ENCODE measurements around the gene SETBP1.

SETBP1 gene

GRCh38 chr18:44790860-44791259 is 110.2 kb downstream of the SETBP1 start:
- Histone ChIP-seq H3K4me1 (peaks cover 0 to 19% (median 8%) of the 10 kb centered on the region in 10 experiments; a peak in 13 of 20 replicates), H3K4me2 (no peak overlapping the region)

GRCh38 chr18:44791520-44791919 is 110.8 kb downstream of the SETBP1 start:
- H3K27ac ChIP-seq, result no peak overlapping the region
- peaks cover 0 to 14% (median 0%) of the 10 kb centered on the region in 11 experiments; a peak in 2 of 22 replicates for H3K27me3 ChIP-seq
- H3K4me3 ChIP-seq, result no peak overlapping the region
- no peak overlapping the region for H3K9ac ChIP-seq
- TF ChIP-seq Cebpa-rat (IDR thresholded peaks at IDR 0.05), result no peak
- no peak overlapping the region for H3K4me2 ChIP-seq
- no peaks in the 10 kb centered on the region; a peak in 1 of 22 replicates for H3K36me3 ChIP-seq
- H3K9me3 ChIP-seq (replicated peaks in 1 of 11), result no peaks in the 10 kb centered on the region
- peaks cover 0 to 19% (median 8%) of the 10 kb centered on the region in 10 experiments; a peak in 13 of 20 replicates for H3K4me1 ChIP-seq
- H4K20me1 ChIP-seq, result peaks cover 0 to 8% (median 0%) of the 10 kb centered on the region in 11 experiments; a peak in 2 of 22 replicates

More at GRCh38 chr18:44790860-44791259, 110.2 kb downstream of the SETBP1 start:
- peaks cover 0 to 8% (median 0%) of the 10 kb centered on the region in 11 experiments; a peak in 2 of 22 replicates for H4K20me1 ChIP-seq
- TF ChIP-seq Cebpa-rat (IDR thresholded peaks at IDR 0.05), result no peak
- no peaks in the 10 kb centered on the region for H3K9me3 ChIP-seq (replicated peaks in 1 of 11)
- no peak overlapping the region for H3K4me3 ChIP-seq
- H3K36me3 ChIP-seq, result no peaks in the 10 kb centered on the region; a peak in 1 of 22 replicates
- H3K9ac ChIP-seq, result no peak overlapping the region
- H3K27me3 ChIP-seq, result peaks cover 0 to 9% (median 0%) of the 10 kb centered on the region in 11 experiments; a peak in 2 of 22 replicates
- no peak overlapping the region for H3K27ac ChIP-seq

DNA sequence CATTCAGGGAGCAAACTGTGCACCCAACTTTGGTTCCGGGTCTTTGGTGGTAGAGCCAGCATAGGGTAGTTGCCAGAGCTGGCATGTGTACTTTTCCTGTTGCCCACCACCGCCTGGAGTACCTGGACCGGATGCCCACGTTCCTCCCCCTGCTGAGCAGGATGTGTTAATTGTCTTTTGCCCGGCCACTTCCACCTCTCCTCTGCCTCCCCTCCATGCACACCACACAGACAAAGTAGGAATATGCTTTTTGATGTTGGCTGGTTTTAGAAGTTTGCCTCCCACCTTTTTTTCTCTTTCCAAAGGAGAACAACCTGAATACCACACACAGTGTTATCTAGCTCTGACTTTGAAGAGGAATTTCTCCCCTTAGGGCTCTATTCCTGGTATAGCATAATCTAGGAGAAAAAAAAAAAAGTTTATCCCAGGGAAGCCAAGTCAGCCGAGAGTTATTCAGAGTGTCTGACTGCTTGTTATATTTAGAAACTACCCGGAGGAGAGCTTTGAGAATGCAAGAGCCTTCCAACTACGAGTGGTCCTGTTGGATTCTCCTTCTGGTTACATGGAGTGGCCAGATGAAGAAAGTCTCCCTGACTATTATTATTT is 111.9 kb downstream of the SETBP1 start:
- Histone ChIP-seq H3K4me3 (no peak overlapping the region), H4K20me1 (peaks cover 0 to 8% (median 0%) of the 10 kb centered on the region in 11 experiments; a peak in 1 of 22 replicates), H3K36me3 (no peaks in the 10 kb centered on the region; a peak in 1 of 22 replicates), H3K4me1 (peaks cover 0 to 21% (median 9%) of the 10 kb centered on the region in 10 experiments; a peak in 13 of 20 replicates), H3K9me3 (replicated peaks in 1 of 11) (no peaks in the 10 kb centered on the region), H3K27ac (no peak overlapping the region), H3K9ac (no peak overlapping the region), H3K4me2 (peak overlapping the region in 6 of 11 experiments; percentile 7 to 35 (median 24); a peak in 5 of 22 replicates), H3K27me3 (peaks cover 0 to 14% (median 0%) of the 10 kb centered on the region in 11 experiments; a peak in 3 of 22 replicates)
- no peak for TF ChIP-seq Cebpa-rat (IDR thresholded peaks at IDR 0.05)

GRCh38 chr18:44793194-44793593 is 112.5 kb downstream of the SETBP1 start:
- Histone ChIP-seq H3K27ac (no peak overlapping the region), H3K27me3 (peaks cover 0 to 14% (median 0%) of the 10 kb centered on the region in 11 experiments; a peak in 3 of 22 replicates), H3K9me3 (replicated peaks in 1 of 11) (no peaks in the 10 kb centered on the region), H3K4me1 (peaks cover 5 to 27% (median 15%) of the 10 kb centered on the region in 10 experiments), H3K36me3 (no peaks in the 10 kb centered on the region; a peak in 1 of 22 replicates), H4K20me1 (peaks cover 0 to 8% (median 0%) of the 10 kb centered on the region in 11 experiments; a peak in 1 of 22 replicates), H3K4me2 (peak overlapping the region in 6 of 11 experiments; percentile 7 to 35 (median 24); a peak in 8 of 22 replicates), H3K4me3 (no peak overlapping the region), H3K9ac (no peak overlapping the region)
- no peak for TF ChIP-seq Cebpa-rat (IDR thresholded peaks at IDR 0.05)

GRCh38 chr18:44793685-44794084 is 113.0 kb downstream of the SETBP1 start:
- no peaks in the 10 kb centered on the region; a peak in 1 of 22 replicates for H3K36me3 ChIP-seq
- no peak overlapping the region for H3K27ac ChIP-seq
- H3K4me3 ChIP-seq, result no peak overlapping the region
- no peak for TF ChIP-seq Cebpa-rat (IDR thresholded peaks at IDR 0.05)
- H3K4me2 ChIP-seq, result peak overlapping the region in 4 of 11 experiments; percentile 18 to 35 (median 29); a peak in 5 of 22 replicates
- peaks cover 10 to 32% (median 20%) of the 10 kb centered on the region in 10 experiments for H3K4me1 ChIP-seq
- peaks cover 0 to 8% (median 0%) of the 10 kb centered on the region in 11 experiments; a peak in 2 of 22 replicates for H4K20me1 ChIP-seq
- peaks cover 0 to 14% (median 0%) of the 10 kb centered on the region in 11 experiments; a peak in 3 of 22 replicates for H3K27me3 ChIP-seq
- no peaks in the 10 kb centered on the region for H3K9me3 ChIP-seq (replicated peaks in 1 of 11)
- H3K9ac ChIP-seq, result no peak overlapping the region

DNA sequence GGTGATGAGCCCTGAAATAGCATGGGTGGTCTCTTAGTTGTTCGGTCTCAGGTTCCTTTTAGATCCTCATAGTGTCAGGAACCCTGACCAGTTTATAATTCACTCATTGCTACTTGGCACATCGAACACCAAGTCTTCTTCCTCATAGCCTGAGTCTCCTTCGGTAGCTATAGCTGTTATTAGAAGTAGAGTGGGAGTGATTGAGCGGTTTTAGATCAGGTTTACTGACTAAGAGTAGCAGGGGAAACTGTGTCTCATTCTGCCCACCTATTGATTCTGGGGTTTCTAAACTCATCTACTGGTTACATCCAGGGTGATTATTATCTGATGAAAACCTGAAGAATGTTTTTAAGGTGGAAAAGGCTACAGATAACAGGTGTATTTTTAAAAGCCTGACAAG is 114.6 kb downstream of the SETBP1 start:
- Histone ChIP-seq H3K4me1 (peaks cover 26 to 44% (median 30%) of the 10 kb centered on the region in 10 experiments), H3K4me3 (no peak overlapping the region), H3K9ac (no peak overlapping the region), H4K20me1 (peaks cover 0 to 8% (median 0%) of the 10 kb centered on the region in 11 experiments; a peak in 2 of 22 replicates), H3K27me3 (peaks cover 0 to 14% (median 0%) of the 10 kb centered on the region in 11 experiments; a peak in 3 of 22 replicates), H3K4me2 (no peak overlapping the region), H3K9me3 (replicated peaks in 1 of 11) (no peaks in the 10 kb centered on the region), H3K36me3 (no peaks in the 10 kb centered on the region; a peak in 1 of 22 replicates), H3K27ac (no peak overlapping the region)
- TF ChIP-seq Cebpa-rat (IDR thresholded peaks at IDR 0.05), result no peak

DNA sequence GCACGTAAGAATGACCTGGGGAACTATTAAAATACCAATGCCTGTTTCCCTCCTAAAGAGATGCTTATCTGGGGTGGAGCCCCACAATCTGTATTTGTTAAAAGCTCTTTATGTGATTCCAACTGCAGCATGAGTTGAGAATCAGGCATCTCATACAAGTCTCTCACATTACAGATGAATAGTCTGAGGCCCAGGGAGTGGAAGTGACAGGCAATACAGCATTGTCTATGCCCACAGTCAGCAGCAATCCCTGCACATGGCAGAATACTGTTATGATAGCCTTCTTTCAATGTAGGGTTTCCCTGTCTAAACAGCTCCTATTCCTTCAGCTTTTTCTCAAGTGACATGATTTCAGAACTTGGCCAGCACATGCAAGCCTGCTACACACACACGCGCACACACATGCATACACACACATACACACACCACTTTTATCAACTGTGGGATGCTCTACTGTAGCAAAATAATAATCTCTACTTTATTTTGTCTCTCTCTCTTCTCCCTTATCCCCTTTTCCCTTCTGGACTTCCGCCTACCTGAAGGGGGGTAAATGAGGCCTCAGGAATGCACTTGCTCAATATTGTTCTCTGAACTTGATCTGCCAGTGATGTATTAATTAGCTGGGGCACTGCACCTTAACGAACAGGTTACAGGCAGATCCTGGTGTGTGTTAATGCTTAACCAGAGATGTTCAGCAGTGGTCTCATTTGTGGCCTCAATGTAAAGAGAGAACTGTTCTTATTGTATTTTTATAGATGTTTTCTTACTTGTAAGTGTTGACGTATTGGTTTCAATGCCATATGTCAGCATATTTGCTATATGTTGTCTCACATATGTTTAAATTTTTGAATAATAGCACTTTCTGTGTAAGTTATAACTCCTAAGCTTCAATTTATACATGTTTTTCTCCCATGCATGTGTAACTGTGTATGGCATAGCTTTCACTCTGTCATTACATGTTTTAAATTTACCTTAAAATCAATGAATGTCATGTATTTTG is 116.0 kb downstream of the SETBP1 start:
- H3K36me3 ChIP-seq, result peaks cover 0 to 3% (median 0%) of the 10 kb centered on the region in 11 experiments; a peak in 1 of 22 replicates
- peaks cover 0 to 7% (median 0%) of the 10 kb centered on the region in 11 experiments; a peak in 4 of 22 replicates for H3K9me3 ChIP-seq (replicated peaks in 1 of 11)
- no peak for TF ChIP-seq Cebpa-rat (IDR thresholded peaks at IDR 0.05)
- no peak overlapping the region for H3K27ac ChIP-seq
- H3K9ac ChIP-seq, result no peak overlapping the region
- peaks cover 0 to 8% (median 0%) of the 10 kb centered on the region in 11 experiments; a peak in 2 of 22 replicates for H4K20me1 ChIP-seq
- peaks cover 30 to 47% (median 33%) of the 10 kb centered on the region in 10 experiments for H3K4me1 ChIP-seq
- H3K27me3 ChIP-seq, result peaks cover 0 to 14% (median 0%) of the 10 kb centered on the region in 11 experiments; a peak in 3 of 22 replicates
- no peak overlapping the region for H3K4me2 ChIP-seq
- no peak overlapping the region for H3K4me3 ChIP-seq

DNA sequence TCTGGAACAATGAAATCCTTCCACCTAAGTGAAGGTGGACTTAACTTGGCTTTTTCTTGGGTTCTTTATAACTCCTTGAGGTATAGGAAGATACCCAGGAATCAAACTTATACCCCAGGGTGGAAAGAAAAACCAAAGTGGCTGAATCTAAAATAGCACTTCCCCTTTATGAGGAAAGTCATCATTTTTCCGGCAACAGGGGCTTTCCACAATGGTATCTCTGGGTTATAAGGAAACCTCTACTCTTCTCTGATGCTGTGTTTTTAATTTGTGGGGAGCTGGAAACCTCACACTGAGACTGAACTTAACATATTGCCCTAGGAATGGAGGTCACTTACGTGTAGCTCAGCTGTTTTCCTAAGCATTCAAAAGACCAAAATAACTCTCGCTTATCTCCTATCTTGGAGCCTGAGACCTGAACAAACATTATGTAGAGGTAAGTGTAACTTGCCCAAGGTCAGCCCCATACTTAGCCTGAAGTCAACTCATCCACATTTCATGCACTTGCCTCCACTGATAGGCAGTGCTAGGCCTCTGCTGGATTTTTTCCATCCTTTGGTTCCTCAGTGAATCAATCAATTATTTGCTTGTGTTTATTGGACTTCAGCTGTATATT is 117.9 kb downstream of the SETBP1 start:
- Histone ChIP-seq H3K9ac (no peak overlapping the region), H3K27ac (peak overlapping the region in 8 of 11 experiments; percentile 2 to 50 (median 14); a peak in 10 of 22 replicates), H3K9me3 (replicated peaks in 1 of 11) (peaks cover 0 to 7% (median 0%) of the 10 kb centered on the region in 11 experiments; a peak in 4 of 22 replicates), H3K4me3 (no peak overlapping the region), H3K36me3 (peaks cover 0 to 3% (median 0%) of the 10 kb centered on the region in 11 experiments; a peak in 1 of 22 replicates), H4K20me1 (no peaks in the 10 kb centered on the region; a peak in 1 of 22 replicates), H3K27me3 (peaks cover 0 to 9% (median 0%) of the 10 kb centered on the region in 11 experiments; a peak in 3 of 22 replicates), H3K4me1 (peaks cover 27 to 40% (median 34%) of the 10 kb centered on the region in 10 experiments), H3K4me2 (peak overlapping the region; percentile 47 to 79 (median 69))
- TF ChIP-seq Cebpa-rat (IDR thresholded peaks at IDR 0.05), result no peak
